GM18520 (cell line): Measurements from ENCODE around the gene ARHGAP42.
"Not testable (repeated sequence)": the region's sequence is repeated elsewhere in the genome, so short reads cannot be mapped to it uniquely, and the experiment has no call there.

Experiments
- ATAC-seq: cut with Tn5 transposase; IDR thresholded peaks from one replicate; pipeline ENCODE4 v1.9.1; 2021; ENCODE audit not compliant: unreplicated experiment

ARHGAP42 gene, protein sequence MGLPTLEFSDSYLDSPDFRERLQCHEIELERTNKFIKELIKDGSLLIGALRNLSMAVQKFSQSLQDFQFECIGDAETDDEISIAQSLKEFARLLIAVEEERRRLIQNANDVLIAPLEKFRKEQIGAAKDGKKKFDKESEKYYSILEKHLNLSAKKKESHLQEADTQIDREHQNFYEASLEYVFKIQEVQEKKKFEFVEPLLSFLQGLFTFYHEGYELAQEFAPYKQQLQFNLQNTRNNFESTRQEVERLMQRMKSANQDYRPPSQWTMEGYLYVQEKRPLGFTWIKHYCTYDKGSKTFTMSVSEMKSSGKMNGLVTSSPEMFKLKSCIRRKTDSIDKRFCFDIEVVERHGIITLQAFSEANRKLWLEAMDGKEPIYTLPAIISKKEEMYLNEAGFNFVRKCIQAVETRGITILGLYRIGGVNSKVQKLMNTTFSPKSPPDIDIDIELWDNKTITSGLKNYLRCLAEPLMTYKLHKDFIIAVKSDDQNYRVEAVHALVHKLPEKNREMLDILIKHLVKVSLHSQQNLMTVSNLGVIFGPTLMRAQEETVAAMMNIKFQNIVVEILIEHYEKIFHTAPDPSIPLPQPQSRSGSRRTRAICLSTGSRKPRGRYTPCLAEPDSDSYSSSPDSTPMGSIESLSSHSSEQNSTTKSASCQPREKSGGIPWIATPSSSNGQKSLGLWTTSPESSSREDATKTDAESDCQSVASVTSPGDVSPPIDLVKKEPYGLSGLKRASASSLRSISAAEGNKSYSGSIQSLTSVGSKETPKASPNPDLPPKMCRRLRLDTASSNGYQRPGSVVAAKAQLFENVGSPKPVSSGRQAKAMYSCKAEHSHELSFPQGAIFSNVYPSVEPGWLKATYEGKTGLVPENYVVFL

DNA sequence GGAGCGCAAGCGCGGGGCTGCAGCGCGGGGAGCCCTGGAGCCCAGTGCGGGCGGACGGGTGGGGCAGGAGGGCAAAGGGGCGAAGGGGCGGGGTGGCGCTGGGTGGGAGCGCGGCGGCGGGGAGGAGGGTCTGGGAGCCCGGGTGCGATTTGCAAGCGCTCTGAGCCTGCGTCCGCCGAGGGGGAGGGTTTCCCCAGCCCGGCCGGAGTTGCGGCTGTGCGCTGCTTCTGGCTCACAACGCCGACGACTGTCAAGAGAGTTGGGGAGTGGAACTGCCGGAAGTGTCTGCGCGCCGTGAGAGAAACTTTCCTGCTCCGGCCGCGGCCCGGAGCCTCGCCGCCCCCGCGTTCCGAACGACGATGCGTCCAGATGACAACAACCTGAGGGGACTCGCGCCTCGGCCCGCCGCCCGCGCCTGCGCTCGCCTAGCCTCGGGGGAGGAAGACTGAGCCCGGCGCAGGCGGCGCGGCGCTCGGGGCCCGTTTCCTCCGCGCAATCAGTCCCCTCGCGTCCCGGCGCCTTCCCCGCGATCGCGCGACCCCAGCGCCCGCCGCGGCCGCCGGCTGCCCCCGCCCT, at the start of gene ARHGAP42:
TSS of gene ARHGAP42 (plus strand) at position 235 of the 576 bp plus-strand sequence. CDS start 391 bp downstream, outside the sequence.
- peak; percentile 47 for ATAC-seq

DNA sequence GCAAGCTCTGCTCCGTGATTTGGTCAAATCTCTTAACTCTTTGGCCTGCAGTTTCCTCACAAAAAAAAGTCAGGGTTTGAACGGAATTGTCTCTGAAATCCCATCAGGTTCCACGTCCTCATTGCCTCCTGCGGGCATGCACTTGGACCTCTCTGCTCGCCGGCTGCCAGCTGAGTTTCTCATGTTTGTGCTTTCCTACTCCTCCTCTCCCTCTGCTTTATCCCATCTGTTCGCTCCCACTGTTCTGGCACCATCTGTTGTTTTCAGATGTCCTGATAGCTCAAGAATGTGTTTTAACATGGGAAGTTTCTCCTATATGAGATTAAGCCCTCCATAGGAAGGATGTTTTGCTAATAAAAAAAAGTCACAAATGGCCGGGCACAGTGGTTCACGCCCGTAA, 49.4 kb upstream of the ARHGAP42 start:
- ATAC-seq, result no peak

DNA sequence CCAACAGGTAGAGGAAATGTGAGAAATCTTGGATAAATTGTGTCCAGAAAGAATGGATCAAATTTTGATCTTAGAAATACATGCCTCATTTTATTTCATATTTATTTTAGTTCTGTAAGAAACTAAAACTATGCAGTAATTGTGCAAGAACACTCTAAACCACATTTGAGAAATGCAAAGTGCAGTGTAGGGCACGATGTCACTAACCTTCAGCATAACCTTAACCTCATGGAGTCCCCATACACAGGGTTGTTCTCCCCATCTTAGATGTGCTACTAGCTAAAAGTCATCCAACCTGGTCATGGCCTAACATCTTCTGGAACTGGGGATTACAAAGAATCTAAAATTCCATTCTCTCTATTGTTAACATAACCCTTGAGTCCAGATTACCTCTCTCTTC, 48.4 kb upstream of the ARHGAP42 start:
- ATAC-seq, result no peak

DNA sequence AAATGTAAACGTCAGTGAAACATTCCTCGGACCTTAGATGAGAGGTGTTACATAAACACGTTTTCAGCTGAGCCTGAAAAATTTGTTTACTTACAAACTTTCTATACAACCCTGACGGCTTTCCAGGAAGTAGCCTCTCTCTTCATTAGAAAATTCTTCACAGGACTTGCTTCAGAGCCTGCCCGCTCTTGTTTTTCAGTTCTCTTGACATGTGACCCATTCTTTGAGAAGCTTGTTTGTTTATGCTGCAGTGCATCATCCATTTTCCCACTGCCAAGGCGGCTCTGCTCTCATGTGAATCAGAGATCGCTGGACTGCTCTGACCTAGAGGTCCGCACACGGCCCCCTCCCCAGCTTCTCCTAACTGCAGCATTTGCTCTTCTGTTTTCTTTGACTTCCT, 47.9 kb upstream of the ARHGAP42 start:
- no peak for ATAC-seq

DNA sequence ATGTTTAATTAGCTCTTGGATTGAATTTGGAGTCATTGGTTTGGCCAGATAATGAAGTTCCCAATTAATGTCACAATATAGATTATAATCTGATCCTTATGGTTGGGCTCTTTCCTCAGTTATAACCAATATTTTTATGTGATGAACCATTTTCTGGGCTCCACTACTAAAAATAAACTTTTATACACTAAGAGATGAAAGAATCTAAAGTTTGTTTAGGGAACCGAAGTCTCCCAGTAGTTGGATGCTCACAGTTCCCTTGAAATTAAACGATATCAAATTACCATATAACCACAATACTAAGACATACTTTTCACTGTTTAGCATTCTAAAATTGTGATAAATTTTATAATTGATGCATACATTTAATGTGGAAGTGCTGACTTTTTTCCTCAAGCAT, 47.0 kb upstream of the ARHGAP42 start:
- no peak for ATAC-seq

DNA sequence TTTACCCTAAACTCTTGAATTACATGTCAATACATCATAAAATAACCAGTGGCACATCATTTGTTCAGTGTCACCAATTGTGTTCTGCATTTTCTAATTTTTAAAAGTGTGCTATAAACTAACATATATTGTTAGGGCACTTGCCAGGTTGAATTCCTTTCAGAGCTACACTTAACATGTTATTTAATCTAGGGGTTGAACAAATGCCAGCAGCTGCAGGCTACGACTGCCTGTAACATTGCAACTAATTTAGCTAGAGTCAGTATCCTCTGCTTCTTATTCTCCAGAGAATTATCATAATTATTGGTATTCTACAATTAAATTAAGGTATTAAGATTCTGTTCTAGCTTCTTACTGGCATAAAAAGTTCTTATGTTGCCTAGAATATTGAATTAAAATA, 46.4 kb upstream of the ARHGAP42 start:
- no peak for ATAC-seq

DNA sequence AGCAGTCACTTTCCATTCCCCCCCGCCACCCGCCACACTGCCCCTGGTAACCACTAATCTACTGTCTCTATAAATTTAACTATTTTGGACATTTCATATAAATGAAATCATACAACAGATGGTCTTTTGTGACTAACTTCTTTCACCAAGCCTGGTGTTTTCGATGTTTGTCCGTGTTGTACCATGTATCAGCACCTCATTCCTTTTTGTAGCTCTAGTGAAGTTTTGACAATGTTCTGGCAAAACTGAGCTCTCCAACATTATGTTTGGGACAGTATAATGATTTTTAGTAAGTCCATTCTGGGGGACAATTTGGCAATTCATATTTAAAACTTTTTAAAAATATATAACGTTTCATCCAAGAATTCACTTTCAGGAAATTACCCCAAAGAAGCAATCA, 45.6 kb upstream of the ARHGAP42 start:
- ATAC-seq, result no peak

DNA sequence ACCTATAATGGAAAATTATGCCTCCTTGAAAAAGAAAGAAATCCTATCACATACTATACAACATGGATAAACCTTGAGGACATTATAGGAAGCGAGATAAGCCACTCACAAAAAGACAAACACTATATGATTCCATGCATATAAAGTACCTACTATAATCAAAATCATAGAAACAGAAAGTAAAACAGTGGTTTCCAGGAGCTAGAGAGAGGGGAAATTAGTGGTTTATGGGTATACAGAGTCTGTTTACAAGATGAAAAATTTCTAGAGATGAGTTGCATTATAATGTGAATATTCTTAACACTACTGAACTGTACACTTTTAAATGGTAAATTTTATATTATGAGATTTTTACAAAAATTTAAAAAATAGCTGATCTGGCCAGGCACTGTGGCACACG, 40.5 kb upstream of the ARHGAP42 start:
- ATAC-seq, result no peak

DNA sequence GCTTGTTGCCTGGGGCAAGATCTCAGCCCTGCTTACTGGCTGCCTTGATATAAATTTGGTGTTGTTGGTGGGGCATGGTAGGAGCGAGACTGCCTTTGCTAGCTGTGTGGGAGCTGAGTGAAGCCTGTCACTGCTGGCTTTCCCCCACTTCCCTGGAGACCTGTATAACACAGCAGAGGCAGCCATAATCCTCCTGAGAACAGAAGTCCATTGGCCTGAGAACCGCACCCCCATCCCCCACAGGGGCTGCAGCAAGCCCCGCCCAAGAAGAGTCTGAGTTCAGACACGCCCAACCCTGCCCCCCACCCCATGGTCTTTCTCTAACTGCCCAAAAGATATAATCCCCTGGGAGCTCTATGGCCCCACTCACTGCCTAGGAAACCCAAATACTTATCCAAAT, 39.2 kb upstream of the ARHGAP42 start:
- no peak for ATAC-seq

DNA sequence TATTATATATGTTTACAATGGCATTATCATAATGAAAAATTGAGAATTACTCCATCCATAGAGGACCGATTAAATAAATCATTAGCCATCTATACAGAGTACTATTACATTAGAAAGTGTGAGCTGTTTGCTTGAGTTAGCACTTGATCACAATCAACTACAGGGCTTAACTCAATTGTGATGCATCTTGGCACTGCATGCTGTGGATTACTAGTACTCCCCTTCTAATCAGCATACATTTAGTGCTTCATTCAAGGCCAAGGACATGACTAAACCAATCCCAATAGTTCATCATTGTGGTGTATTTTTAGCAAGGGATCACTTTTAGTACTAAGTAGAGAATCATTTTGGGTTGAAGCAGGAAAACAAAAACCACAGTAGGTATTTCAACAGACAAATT, 23.5 kb upstream of the ARHGAP42 start:
- ATAC-seq, result no peak

DNA sequence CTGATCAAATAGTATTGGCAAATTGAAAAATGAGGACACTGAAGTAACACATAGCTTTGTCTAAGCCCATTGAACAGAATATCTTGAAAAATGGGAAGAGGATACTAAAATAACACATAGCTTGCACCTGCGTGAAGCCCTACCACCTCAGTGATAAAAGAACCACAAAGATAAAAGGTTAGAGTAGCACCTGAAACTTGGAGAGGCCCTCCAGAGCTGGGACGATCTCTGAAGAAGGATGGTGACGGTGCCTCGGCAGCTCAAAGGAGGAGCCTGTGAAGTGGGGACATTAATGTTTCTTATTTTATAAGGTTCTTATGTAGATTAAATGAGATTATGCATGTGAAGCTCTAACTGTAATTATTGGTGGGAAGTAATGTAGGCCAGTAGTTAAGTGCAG, 23.1 kb upstream of the ARHGAP42 start:
- no peak for ATAC-seq

DNA sequence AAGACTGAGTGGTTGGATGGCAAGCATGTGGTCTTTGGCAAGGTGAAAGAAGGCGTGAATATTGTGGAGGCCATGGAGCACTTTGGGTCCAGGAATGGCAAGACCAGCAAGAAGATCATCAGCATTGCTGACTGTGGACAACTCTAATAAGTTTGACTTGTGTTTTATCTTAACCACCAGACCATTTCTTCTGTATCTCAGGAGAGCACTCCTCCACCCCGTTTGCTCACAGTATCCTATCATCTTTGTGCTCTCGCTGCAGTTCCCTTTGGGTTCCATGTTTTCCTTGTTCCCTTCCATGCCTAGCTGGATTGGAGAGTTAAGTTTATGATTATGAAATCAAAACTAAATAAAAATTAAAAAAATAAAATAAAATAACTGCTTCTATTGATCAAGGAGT, 20.3 kb upstream of the ARHGAP42 start:
- not testable (repeated sequence) for ATAC-seq

DNA sequence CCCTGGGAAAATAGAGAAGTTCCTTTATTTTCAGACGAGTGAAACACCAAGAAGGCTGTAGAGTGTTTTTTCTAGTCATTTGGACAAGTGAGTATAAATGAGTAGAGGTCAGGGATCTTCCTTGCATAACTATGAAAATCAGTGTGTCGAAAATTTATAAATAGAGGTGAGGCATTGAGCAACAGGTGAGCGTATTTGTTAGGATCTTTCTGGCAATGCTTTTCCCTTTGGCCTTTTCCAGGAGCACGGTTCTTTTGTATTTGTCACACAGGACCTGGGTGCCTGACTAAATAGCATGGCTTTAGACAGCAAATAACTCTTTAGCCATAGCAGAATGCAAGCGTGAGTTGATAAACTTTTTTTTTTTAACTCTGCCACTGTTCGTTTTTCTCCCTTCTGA, 19.6 kb upstream of the ARHGAP42 start:
- no peak for ATAC-seq

DNA sequence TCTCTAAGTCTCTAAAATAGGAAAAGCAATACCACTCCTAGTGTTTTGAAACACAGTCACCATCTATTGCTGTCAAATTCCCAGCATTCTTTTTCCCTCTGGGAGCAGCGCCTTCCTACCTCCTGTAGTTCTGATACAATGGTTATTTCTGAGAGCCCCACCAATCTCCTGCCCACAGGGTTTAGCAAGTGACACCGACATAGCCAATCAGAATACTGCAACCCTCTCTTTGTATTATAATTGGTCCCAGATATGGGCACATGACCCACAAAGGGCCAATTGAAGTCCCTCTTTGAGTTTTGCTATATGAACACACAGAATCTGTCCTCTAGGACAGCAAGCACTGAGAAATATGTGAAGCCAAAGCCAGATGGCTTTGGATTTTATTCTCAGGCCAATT, 16.9 kb upstream of the ARHGAP42 start:
- no peak for ATAC-seq

DNA sequence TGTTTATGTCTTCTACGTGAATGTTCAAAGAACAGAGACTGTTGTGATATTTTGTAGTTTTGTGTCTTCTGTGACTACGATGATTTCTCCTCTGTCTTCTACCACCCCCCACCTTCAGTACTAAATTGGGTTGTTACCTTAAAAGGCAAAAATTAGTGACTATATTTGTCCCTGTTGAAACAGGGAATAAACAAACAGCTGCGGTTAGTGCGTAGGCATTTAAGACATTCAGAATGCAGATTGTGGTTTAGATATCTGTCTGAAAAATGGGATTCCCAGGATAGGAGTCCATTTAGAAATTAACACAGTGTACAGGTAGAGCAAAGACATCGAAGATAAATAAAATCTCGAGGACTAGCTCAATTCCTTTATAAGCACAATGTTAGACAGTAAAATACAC, 15.6 kb upstream of the ARHGAP42 start:
- no peak for ATAC-seq

DNA sequence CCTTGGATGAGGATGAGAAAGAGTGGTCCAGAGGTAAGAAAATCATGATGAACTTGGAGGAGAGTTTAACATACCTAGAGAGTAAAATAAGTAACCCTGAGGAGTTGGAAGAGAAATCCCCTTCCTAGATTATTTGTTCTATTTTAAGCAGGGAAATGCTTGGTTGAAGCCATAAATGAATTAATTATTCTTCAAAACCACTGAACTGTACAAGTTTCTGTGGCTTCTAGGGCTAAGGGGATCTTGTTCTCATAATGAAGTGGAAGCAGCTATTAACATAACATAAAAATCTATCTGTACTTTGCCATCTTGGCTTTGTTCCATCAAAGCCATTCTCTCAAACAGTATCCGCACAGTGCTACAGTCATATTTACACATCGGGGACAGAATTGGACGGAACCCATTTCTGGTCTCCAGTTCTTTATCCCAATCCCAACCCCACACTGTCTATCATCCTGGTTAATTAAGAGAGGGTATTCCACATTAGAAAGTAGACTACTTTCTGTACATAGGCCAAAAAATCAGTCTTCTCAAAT, 14.5 kb upstream of the ARHGAP42 start:
- ATAC-seq, result no peak

DNA sequence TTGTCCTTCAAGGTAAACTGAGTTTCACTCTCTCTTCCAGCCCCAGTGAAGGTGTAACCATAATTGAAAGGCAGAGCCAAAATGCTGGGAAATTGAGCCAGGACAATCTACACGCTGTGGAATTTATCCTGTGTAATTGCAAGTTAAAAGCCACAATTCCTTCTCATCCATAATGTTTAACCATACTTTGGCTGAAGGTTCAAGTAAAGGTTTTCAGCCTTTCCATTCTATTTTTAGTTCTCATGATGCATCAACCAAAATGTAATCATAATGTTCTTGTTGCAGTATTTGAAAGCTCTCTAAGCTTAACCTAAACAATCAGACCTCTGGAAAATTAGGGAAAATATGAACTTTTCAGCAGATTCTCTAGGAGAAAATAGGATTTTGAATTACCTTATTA, 14.0 kb upstream of the ARHGAP42 start:
- no peak for ATAC-seq

DNA sequence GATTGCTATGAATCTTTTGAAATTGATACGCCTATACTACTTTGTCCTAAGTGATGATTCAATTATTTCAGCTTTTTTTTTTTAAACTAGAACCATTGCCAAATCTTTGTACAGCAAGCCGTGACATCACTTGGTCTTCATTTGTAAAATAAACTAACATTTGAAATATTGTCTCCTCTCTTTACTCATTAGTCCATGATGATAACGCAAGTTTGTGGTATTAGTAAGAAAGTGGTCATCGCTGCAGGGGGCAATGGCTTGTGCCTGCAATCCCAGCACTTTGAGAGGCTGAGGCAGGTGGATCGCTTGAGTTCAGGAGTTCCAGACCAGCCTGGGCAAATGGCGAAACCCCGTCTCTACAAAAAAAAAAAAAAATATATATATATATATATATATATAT, 12.9 kb upstream of the ARHGAP42 start:
- ATAC-seq, result no peak

DNA sequence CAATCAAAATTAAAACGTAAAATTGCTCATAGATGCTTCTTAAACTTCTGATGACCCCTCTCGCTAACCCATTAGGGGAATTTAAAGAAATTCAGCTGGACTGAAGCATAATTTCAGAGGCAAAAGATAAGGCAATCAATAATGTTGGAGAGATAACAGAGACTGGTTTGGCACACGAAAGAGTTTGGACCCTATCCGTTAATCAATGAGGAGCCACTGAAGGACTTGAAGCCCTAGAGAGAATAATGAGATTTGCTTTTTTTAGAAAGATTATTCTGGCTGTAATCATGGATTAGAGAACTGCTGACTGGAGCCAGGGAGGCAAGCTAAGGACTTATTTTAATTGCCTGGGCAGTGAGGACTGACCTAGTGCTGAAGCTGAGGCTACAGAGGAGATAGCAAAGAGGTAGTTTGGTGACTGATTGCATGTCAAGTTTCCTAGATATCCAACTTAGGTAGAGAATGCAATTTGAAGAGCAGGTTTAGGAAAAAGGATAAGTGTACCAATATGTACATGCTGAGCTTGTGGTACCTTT, 11.9 kb upstream of the ARHGAP42 start:
- no peak for ATAC-seq

DNA sequence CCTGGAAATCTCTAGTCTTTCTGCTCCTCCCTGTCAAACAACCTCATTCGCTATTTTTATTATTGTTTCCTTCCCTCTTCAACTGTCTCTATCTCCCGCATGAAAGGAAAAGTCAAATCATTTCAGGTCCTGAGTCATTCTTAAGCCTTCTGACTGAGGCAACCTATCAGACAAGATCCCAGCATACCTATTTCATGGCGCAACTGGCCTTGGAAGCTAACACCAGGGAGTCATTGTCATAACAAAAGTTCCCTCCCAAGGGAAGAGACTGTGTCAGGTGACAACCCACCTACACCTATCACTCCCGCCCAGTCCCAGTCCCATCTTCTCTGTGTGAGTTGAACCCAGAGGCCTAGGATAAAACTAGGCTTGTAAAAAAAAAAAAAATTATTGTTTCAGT, 10.2 kb upstream of the ARHGAP42 start:
- ATAC-seq, result no peak

DNA sequence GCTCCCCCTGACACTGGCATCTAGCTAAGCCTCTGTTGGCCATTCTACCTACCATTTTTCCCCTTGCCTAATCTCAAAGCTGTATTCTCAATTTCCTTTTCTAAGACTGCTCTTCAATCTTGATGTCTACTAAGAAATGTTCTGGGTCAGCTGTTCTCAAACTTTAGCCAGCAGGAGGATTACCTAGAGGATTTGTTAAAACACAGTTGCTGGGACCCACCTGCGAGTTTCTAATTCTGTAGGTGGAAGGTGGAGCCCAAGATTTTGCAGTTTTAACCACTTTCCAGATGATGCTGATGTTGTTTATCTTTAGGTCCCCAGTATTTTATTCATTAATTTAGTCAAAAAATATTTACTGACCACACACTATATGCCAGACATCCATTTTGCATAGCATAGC, 9.3 kb upstream of the ARHGAP42 start:
- ATAC-seq, result no peak
